ENCODE results near the gene CCIN. TPM values are rescaled to one million over a fixed set of nuclear protein-coding genes. Genes with fewer than 3 reads are reported as not detected.

CCIN gene
- total and polyA plus RNA-seq, 9 of the 15 experiments (the other 6 are each of a cell fraction or from before 2014, with no cell fraction given): not detected

DNA sequence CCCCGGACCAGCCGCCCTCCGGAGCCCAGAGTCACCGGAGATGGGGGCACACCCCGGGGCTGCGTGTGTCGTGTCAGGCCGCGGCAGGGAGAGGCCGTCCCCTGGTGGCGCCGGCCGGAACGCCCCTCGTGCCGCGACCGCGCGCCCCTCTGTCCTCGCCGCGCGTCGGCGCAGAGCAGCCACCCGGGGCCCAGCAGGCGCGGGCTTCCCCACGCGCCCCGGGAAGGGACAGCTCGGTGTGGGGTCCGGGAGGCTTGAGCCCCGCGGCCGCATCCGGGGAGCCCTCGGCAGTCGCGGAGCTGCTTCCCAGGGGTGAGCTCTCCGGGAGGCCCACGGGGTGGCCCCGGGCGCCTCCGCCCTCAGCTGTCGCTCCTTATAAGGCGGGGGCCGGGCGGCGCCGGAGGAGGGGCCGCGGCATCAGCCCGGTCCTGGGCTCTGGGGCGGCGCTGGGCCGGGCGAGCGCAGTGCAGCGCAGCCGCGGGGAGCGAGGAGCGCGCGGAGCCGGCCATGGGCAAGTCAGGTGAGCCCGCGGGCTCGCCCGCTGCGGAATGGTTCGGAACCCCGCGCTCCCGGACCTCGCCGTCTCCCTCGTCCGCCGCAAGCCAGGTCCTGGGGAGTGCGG, 32.8 kb upstream of the CCIN start, which contains the start of gene GLIPR2 (continued):
- TF ChIP-seq TSC22D4 (tag; IDR thresholded peaks at IDR 0.05) (no peak), GABPA (tag; conservative IDR thresholded peaks at IDR 0.05; ENCODE audit: low read depth) (no peak), NFE2 (IDR thresholded peaks at IDR 0.05; ENCODE audit: low read depth) (no peak), HMGN3 (IDR thresholded peaks at IDR 0.05; ENCODE audit: borderline replicate concordance, extremely low read depth, insufficient read length, low read depth, low read length) (peak; percentile 77), POLR2G (IDR thresholded peaks at IDR 0.05; ENCODE audit: low read depth, low read length) (peak; percentile 88), RBM39 (optimal IDR thresholded peaks at IDR 0.05; ENCODE audit: low read depth, low read length) (no peak), SP2 (IDR thresholded peaks at IDR 0.05; ENCODE audit: extremely low read depth, low read depth, low read length, poor library complexity, severe bottlenecking) (no peak), NCOA1 (IDR thresholded peaks at IDR 0.05; ENCODE audit: low read depth) (no peak), FOXK2 (conservative IDR thresholded peaks at IDR 0.05 in 1 of 2, IDR thresholded peaks at IDR 0.05 in 1 of 2; ENCODE audit: low read depth in 2 of 2) (no peak), SRF (CRISPR knock-in tag; IDR thresholded peaks at IDR 0.05) (peak; percentile 77 to 92), ZBTB7A (IDR thresholded peaks at IDR 0.05; ENCODE audit: borderline replicate concordance, control insufficient read depth, low read depth, low read length) (peak; percentile 88; the same call in 1 of the 2 replicates), SIRT6 (IDR thresholded peaks at IDR 0.05; ENCODE audit: low read depth, low read length) (no peak), TBP (optimal IDR thresholded peaks at IDR 0.05; ENCODE audit: low read depth, low read length) (peak; percentile 57)
- TF ChIP-seq, protein P1, sequence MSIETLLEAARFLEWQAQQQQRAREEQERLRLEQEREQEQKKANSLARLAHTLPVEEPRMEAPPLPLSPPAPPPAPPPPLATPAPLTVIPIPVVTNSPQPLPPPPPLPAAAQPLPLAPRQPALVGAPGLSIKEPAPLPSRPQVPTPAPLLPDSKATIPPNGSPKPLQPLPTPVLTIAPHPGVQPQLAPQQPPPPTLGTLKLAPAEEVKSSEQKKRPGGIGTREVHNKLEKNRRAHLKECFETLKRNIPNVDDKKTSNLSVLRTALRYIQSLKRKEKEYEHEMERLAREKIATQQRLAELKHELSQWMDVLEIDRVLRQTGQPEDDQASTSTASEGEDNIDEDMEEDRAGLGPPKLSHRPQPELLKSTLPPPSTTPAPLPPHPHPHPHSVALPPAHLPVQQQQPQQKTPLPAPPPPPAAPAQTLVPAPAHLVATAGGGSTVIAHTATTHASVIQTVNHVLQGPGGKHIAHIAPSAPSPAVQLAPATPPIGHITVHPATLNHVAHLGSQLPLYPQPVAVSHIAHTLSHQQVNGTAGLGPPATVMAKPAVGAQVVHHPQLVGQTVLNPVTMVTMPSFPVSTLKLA (conservative IDR thresholded peaks at IDR 0.05): no peak
- TF ChIP-seq, protein P2, sequence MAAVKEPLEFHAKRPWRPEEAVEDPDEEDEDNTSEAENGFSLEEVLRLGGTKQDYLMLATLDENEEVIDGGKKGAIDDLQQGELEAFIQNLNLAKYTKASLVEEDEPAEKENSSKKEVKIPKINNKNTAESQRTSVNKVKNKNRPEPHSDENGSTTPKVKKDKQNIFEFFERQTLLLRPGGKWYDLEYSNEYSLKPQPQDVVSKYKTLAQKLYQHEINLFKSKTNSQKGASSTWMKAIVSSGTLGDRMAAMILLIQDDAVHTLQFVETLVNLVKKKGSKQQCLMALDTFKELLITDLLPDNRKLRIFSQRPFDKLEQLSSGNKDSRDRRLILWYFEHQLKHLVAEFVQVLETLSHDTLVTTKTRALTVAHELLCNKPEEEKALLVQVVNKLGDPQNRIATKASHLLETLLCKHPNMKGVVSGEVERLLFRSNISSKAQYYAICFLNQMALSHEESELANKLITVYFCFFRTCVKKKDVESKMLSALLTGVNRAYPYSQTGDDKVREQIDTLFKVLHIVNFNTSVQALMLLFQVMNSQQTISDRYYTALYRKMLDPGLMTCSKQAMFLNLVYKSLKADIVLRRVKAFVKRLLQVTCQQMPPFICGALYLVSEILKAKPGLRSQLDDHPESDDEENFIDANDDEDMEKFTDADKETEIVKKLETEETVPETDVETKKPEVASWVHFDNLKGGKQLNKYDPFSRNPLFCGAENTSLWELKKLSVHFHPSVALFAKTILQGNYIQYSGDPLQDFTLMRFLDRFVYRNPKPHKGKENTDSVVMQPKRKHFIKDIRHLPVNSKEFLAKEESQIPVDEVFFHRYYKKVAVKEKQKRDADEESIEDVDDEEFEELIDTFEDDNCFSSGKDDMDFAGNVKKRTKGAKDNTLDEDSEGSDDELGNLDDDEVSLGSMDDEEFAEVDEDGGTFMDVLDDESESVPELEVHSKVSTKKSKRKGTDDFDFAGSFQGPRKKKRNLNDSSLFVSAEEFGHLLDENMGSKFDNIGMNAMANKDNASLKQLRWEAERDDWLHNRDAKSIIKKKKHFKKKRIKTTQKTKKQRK (IDR thresholded peaks at IDR 0.05; ENCODE audit: borderline replicate concordance, low read depth, low read length): no peak
- TF ChIP-seq, protein P3, sequence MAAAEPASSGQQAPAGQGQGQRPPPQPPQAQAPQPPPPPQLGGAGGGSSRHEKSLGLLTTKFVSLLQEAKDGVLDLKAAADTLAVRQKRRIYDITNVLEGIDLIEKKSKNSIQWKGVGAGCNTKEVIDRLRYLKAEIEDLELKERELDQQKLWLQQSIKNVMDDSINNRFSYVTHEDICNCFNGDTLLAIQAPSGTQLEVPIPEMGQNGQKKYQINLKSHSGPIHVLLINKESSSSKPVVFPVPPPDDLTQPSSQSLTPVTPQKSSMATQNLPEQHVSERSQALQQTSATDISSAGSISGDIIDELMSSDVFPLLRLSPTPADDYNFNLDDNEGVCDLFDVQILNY (CRISPR knock-in tag; IDR thresholded peaks at IDR 0.05): no peak
- TF ChIP-seq, protein P4, sequence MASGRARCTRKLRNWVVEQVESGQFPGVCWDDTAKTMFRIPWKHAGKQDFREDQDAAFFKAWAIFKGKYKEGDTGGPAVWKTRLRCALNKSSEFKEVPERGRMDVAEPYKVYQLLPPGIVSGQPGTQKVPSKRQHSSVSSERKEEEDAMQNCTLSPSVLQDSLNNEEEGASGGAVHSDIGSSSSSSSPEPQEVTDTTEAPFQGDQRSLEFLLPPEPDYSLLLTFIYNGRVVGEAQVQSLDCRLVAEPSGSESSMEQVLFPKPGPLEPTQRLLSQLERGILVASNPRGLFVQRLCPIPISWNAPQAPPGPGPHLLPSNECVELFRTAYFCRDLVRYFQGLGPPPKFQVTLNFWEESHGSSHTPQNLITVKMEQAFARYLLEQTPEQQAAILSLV (tag; IDR thresholded peaks at IDR 0.05): no peak

Measured in K562 (cell line).